ENCODE measurements around the gene EPYC. TPM values are rescaled to one million over a fixed set of nuclear protein-coding genes. Genes with fewer than 3 reads are reported as not detected.

Gene EPYC
- total and polyA plus RNA-seq, 12 donors: 0.78 TPM; not detected in 11

GRCh38 chr12:91001306-91001705, 3.5 kb downstream of the EPYC start:
- WGBS, 4 donors: 29 to 38% (median 33%) methylated on average over 1 of the region's 1 CpG
- no peak overlapping the region for H3K4me3 ChIP-seq
- no peak for TF ChIP-seq POLR2A (IDR thresholded peaks at IDR 0.05)
- no peak for TF ChIP-seq CTCF (IDR thresholded peaks at IDR 0.05)
- intact Hi-C loops (cut with DNase I): no loop called here
- DNase-seq: no peak
- H3K9me3 ChIP-seq (replicated peaks in 1 of 3): no peaks in the 10 kb centered on the region
- H3K36me3 ChIP-seq (replicated peaks in 1 of 2): no peaks in the 10 kb centered on the region
- H3K27me3 ChIP-seq: no peaks in the 10 kb centered on the region
- H3K4me1 ChIP-seq (replicated peaks in 1 of 2): no peaks in the 10 kb centered on the region
- no peak overlapping the region for H3K27ac ChIP-seq

DNA sequence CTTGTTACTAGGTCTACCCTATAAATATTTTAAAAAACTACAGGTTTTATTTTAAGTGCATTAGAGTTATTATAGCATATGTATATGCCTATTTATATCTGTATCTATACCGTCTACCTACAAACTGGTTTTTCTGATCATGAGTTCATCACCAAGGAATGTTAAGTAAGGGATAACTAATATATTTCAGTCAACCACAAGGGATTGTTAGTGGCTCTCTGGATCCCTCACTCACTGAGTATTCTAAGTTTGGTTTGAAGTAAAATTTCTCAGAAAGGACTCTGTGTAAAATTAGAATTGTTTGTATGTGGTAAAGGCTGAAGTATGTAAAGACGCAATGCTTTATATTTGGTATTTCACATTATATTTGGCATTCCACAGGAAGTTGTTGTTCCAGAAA, 4.8 kb downstream of the EPYC start:
- intact Hi-C loops (cut with DNase I): no loop called here
- DNase-seq: no peak
- 90 to 94% (median 92%) methylated on average over 2 of the region's 2 CpGs for WGBS, 4 donors

GRCh38 chr12:90999527-90999926, 5.2 kb downstream of the EPYC start:
- 82 to 91% (median 86%) methylated on average over 2 of the region's 2 CpGs for WGBS, 4 donors
- intact Hi-C loops (cut with DNase I): no loop called here
- H3K36me3 ChIP-seq (replicated peaks in 1 of 2): no peaks in the 10 kb centered on the region

More for the DNA sequence above, 4.8 kb downstream of the EPYC start:
- Histone ChIP-seq H3K4me1 (replicated peaks in 1 of 2) (no peaks in the 10 kb centered on the region), H3K36me3 (replicated peaks in 1 of 2) (no peaks in the 10 kb centered on the region), H3K27ac (no peak overlapping the region), H3K4me3 (no peak overlapping the region), H3K27me3 (no peaks in the 10 kb centered on the region), H3K9me3 (replicated peaks in 1 of 3) (no peaks in the 10 kb centered on the region)
- TF ChIP-seq CTCF (IDR thresholded peaks at IDR 0.05) (no peak), POLR2A (IDR thresholded peaks at IDR 0.05) (no peak)

DNA sequence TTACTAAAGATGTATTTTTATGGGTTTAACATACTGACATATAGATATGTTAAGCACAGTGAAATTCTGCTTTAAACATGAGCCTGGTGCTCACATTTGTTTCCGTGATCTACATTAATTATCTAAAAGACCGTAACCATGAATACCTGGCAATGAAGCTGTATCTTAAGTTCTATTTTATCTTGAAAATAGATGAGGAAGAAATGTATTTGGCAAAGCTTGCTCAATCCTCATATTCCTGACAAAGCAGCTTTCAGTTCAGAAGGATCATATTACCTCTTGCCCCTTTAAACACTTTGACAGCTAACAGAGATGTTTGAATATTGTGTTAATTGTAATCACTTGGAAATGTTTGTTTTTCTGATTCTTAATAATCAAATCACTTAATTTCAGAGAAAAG, 9.8 kb downstream of the EPYC start:
- no peaks in the 10 kb centered on the region for H3K27me3 ChIP-seq
- no peak for DNase-seq
- no peaks in the 10 kb centered on the region for H3K9me3 ChIP-seq (replicated peaks in 1 of 3)
- intact Hi-C loops (cut with DNase I): no loop called here
- 72 to 88% (median 76%) methylated on average over 2 of the region's 2 CpGs for WGBS, 4 donors
- TF ChIP-seq POLR2A (IDR thresholded peaks at IDR 0.05): no peak
- TF ChIP-seq CTCF (IDR thresholded peaks at IDR 0.05): no peak
- no peak overlapping the region for H3K27ac ChIP-seq
- no peaks in the 10 kb centered on the region for H3K36me3 ChIP-seq (replicated peaks in 1 of 2)
- H3K4me3 ChIP-seq: no peak overlapping the region
- no peaks in the 10 kb centered on the region for H3K4me1 ChIP-seq (replicated peaks in 1 of 2)

More at GRCh38 chr12:90999527-90999926, 5.2 kb downstream of the EPYC start:
- no peaks in the 10 kb centered on the region for H3K27me3 ChIP-seq
- TF ChIP-seq POLR2A (IDR thresholded peaks at IDR 0.05) (no peak), CTCF (IDR thresholded peaks at IDR 0.05) (no peak)
- no peaks in the 10 kb centered on the region for H3K4me1 ChIP-seq (replicated peaks in 1 of 2)
- no peak for DNase-seq
- H3K4me3 ChIP-seq: no peak overlapping the region
- no peak overlapping the region for H3K27ac ChIP-seq
- H3K9me3 ChIP-seq (replicated peaks in 1 of 3): no peaks in the 10 kb centered on the region

Data from adrenal gland (tissue), 12 donors.